Hepatocyte (in vitro differentiated cells): Measurements from ENCODE around the gene PLSCR3.

Experiments
- EZH2phosphoT487 ChIP-seq: fragments of 200-600 bp; sonication (generic); IDR thresholded peaks from one replicate; pipeline ENCODE4 v1.6.1; 2018; ENCODE audit warnings: antibody characterized with exemption, mild to moderate bottlenecking, low read depth, moderate library complexity; ENCODE audit not compliant: unreplicated experiment, severe bottlenecking
- TF ChIP-seq, protein P1 (sequence below): fragments of 200-600 bp; sonication (generic); IDR thresholded peaks from 2 replicates; pipeline ENCODE4 v1.5.1; 2016; ENCODE audit warnings: antibody characterized with exemption, mild to moderate bottlenecking; ENCODE audit not compliant: poor library complexity

- TF ChIP-seq, protein P1, sequence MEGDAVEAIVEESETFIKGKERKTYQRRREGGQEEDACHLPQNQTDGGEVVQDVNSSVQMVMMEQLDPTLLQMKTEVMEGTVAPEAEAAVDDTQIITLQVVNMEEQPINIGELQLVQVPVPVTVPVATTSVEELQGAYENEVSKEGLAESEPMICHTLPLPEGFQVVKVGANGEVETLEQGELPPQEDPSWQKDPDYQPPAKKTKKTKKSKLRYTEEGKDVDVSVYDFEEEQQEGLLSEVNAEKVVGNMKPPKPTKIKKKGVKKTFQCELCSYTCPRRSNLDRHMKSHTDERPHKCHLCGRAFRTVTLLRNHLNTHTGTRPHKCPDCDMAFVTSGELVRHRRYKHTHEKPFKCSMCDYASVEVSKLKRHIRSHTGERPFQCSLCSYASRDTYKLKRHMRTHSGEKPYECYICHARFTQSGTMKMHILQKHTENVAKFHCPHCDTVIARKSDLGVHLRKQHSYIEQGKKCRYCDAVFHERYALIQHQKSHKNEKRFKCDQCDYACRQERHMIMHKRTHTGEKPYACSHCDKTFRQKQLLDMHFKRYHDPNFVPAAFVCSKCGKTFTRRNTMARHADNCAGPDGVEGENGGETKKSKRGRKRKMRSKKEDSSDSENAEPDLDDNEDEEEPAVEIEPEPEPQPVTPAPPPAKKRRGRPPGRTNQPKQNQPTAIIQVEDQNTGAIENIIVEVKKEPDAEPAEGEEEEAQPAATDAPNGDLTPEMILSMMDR, result no peak
- TF ChIP-seq EZH2phosphoT487, result no peak
Measured at GRCh38 chr17:7411427-7411750, 17.1 kb upstream of the PLSCR3 start.
